ENCODE data around the gene NODAL. TPM values are rescaled to one million over a fixed set of nuclear protein-coding genes. Genes with fewer than 3 reads are reported as not detected.

The NODAL gene
- total RNA-seq, 1 experiment from 2014 or later, result not detected

DNA sequence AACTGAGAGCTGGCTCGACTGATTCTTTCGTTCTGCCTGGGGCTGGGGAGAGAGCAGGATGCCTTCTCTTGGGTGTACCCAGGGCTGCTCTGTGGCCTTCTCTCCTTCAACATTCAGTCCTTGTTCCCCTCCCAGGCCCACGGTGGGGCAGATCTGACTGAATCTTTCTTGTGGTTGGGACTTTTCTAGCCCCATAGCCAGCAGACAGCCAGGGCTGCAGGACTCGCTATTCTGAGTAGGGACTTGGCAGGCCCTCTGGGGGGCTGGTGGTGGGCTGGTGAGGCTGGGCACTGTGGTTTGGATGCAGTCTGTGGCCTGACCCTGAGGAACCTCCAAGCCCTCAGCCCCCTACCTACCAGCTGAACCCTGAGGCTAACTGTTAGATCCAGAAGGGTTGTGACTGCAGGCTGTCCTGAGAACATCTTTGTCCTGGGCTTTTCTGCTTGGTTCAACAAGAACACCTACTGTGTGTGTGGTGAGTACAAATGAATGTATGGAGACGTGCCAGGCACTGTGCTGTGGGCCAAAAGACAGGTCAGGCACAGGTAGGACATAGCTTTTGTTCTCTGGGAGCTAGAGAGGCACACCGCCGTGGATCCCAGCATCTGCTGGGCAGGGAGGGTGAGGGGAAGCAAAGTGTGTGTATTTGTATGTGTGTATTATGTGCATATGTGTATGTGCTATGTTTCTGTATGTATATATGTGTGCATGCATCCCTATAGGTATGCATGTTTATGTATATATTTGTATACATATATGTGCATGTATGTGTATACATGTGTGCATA, 35.0 kb upstream of the NODAL start:
- intact Hi-C loops (cut with micrococcal nuclease; ENCODE audit: unreplicated experiment), result loop anchor here (5.0 kb wide), 1 partner anchor 61 kb away; no protein-coding TSS in a partner anchor
- ChIA-PET POLR2A (ENCODE audit: unreplicated experiment) (no interaction called here), CTCF (interaction anchor here (0.6 kb wide), 1 partner anchor 14 kb away, joined by 3 read pairs; no protein-coding TSS in a partner anchor)
- no peaks in the 10 kb centered on the region for H3K9me3 ChIP-seq (ENCODE audit: insufficient read depth, low read depth)
- no peaks in the 10 kb centered on the region for H3K27me3 ChIP-seq (ENCODE audit: insufficient read depth, low read depth)
- H4K20me1 ChIP-seq (ENCODE audit: insufficient read depth), result no peaks in the 10 kb centered on the region
- no peak overlapping the region for H3K4me3 ChIP-seq
- no peaks in the 10 kb centered on the region for H3K36me3 ChIP-seq (ENCODE audit: low read depth)
- no peak for DNase-seq
- no TSS peak for BruUV-seq (replicated peaks)
- H3K4me2 ChIP-seq, result peak overlapping the region; percentile 43; the same call in 1 of the 2 replicates
- H3K9me2 ChIP-seq (ENCODE audit: insufficient read depth), result no peaks in the 10 kb centered on the region
- H2AFZ ChIP-seq, result no peak overlapping the region
- peaks cover 4% of the 10 kb centered on the region; the same call in 1 of the 2 replicates for H3K79me2 ChIP-seq (ENCODE audit: low read depth)
- peaks cover 25% of the 10 kb centered on the region for H3F3A ChIP-seq (ENCODE audit: insufficient read depth, low read depth)
- no peak overlapping the region for H3K27ac ChIP-seq
- H3K4me1 ChIP-seq (replicated peaks; ENCODE audit: insufficient read depth), result peaks cover 48% of the 10 kb centered on the region
- no peak for TF ChIP-seq EZH2 (IDR thresholded peaks at IDR 0.05; ENCODE audit: low read depth)
- TF ChIP-seq CTCF (conservative IDR thresholded peaks at IDR 0.05), result no peak

GRCh38 chr10:70475661-70476060, 34.2 kb upstream of the NODAL start:
- Histone ChIP-seq H3K27me3 (ENCODE audit: insufficient read depth, low read depth) (no peaks in the 10 kb centered on the region), H3K9me3 (ENCODE audit: insufficient read depth, low read depth) (no peaks in the 10 kb centered on the region), H3K27ac (peak overlapping the region; percentile 34), H3K79me2 (ENCODE audit: low read depth) (peaks cover 4% of the 10 kb centered on the region; the same call in 1 of the 2 replicates), H3K36me3 (ENCODE audit: low read depth) (no peaks in the 10 kb centered on the region), H3K4me1 (replicated peaks; ENCODE audit: insufficient read depth) (peaks cover 48% of the 10 kb centered on the region), H3K4me3 (no peak overlapping the region), H2AFZ (no peak overlapping the region), H3K4me2 (peak overlapping the region; percentile 43), H4K20me1 (ENCODE audit: insufficient read depth) (no peaks in the 10 kb centered on the region), H3F3A (ENCODE audit: insufficient read depth, low read depth) (peaks cover 25% of the 10 kb centered on the region), H3K9me2 (ENCODE audit: insufficient read depth) (no peaks in the 10 kb centered on the region)
- DNase-seq, result peak; percentile 56 to 82
- TF ChIP-seq CTCF (conservative IDR thresholded peaks at IDR 0.05), result no peak
- no peak for TF ChIP-seq EZH2 (IDR thresholded peaks at IDR 0.05; ENCODE audit: low read depth)
- intact Hi-C loops (cut with micrococcal nuclease; ENCODE audit: unreplicated experiment), result loop anchor here (5.0 kb wide), 1 partner anchor 62 kb away; no protein-coding TSS in a partner anchor
- BruUV-seq (replicated peaks), result no TSS peak
- ChIA-PET POLR2A (ENCODE audit: unreplicated experiment) (interaction anchor here (0.6 kb wide), 2 partner anchors 173 to 379 kb away, joined by 3 to 7 read pairs; no protein-coding TSS in a partner anchor), CTCF (interaction anchor here (0.6 kb wide), 1 partner anchor 213 kb away, joined by 3 read pairs; no protein-coding TSS in a partner anchor)

GRCh38 chr10:70474780-70475179, 33.3 kb upstream of the NODAL start:
- intact Hi-C loops (cut with micrococcal nuclease; ENCODE audit: unreplicated experiment), result loop anchor here (5.0 kb wide), 1 partner anchor 63 kb away; no protein-coding TSS in a partner anchor
- POLR2A ChIA-PET (ENCODE audit: unreplicated experiment), result no interaction called here
- H4K20me1 ChIP-seq (ENCODE audit: insufficient read depth), result no peaks in the 10 kb centered on the region
- no peaks in the 10 kb centered on the region for H3K36me3 ChIP-seq (ENCODE audit: low read depth)
- H3K27me3 ChIP-seq (ENCODE audit: insufficient read depth, low read depth), result no peaks in the 10 kb centered on the region
- peaks cover 4% of the 10 kb centered on the region; the same call in 1 of the 2 replicates for H3K79me2 ChIP-seq (ENCODE audit: low read depth)
- BruUV-seq (replicated peaks), result no TSS peak
- peaks cover 44% of the 10 kb centered on the region for H3K4me1 ChIP-seq (replicated peaks; ENCODE audit: insufficient read depth)
- peaks cover 25% of the 10 kb centered on the region for H3F3A ChIP-seq (ENCODE audit: insufficient read depth, low read depth)
- H3K9me3 ChIP-seq (ENCODE audit: insufficient read depth, low read depth), result no peaks in the 10 kb centered on the region
- TF ChIP-seq EZH2 (IDR thresholded peaks at IDR 0.05; ENCODE audit: low read depth) (no peak), CTCF (conservative IDR thresholded peaks at IDR 0.05) (no peak)
- H3K4me3 ChIP-seq, result no peak overlapping the region
- no peaks in the 10 kb centered on the region for H3K9me2 ChIP-seq (ENCODE audit: insufficient read depth)
- peak overlapping the region; percentile 43 for H3K4me2 ChIP-seq
- DNase-seq, result peak; percentile 53 to 70
- no peak overlapping the region for H2AFZ ChIP-seq
- CTCF ChIA-PET, result no interaction called here
- no peak overlapping the region for H3K27ac ChIP-seq
